ENCODE data around the gene UBR3.

The UBR3 gene

DNA sequence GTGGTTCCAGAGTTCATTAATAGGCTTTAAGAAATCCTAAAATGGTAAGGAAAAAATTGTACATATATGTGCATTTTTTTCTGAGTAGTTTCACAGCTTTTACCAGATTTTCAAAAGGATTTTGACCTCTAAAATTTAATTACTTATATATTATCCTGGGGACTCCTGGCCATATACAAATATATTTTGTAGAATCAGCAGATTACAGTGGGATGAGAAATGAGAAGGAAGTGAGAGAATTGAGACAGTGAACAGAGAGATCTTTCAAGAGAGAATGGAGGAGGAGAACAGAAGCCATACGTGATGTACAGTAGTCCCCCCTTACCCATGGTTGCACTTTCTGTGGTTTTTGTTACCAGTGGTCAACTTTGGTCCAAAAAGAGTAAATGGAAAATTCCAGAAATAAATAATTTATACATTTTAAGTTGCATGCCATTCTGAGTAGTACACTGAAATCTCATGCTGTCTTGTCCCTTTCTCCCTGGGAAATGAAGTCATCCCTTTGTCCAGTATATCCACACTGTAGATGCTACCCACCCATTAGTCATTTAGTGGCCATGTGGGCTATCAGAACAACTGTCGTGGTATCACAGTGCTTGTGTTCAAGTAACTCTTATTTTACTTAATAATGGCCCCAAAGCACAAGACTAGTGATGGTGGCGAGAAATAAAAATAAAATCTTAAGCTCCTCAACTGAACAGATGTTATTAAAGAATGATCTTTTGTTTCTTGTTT is 220.2 kb downstream of the UBR3 start:
- no peak for DNase-seq (ENCODE audit: low read depth)

GRCh38 chr2:170052151-170052550 is 224.9 kb downstream of the UBR3 start:
- no peak for DNase-seq (ENCODE audit: low read depth)

DNA sequence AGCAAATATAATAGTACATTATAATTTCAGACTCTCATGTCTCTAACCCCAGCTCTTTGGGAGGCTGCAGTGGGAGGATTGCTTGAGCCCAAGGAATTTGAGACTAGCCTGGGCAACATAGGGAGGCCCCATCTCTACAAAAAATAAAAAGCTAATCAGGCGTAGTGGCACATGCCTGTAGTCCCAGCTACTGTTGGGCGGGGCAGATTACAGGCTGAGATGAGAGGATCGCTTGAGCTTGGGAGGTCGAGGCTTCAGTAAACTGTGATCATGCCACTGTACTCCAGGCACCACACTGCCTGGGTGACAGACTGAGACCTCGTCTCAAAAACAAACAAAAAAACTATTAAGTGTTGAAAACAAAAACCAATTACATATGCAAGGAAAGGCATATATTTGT is 227.7 kb downstream of the UBR3 start:
- no peak for DNase-seq (ENCODE audit: low read depth)

GRCh38 chr2:170056900-170057299 is 229.6 kb downstream of the UBR3 start:
- no peak for DNase-seq (ENCODE audit: low read depth)

GRCh38 chr2:170063456-170064235 is 236.4 kb downstream of the UBR3 start:
- DNase-seq (ENCODE audit: low read depth) = no peak

DNA sequence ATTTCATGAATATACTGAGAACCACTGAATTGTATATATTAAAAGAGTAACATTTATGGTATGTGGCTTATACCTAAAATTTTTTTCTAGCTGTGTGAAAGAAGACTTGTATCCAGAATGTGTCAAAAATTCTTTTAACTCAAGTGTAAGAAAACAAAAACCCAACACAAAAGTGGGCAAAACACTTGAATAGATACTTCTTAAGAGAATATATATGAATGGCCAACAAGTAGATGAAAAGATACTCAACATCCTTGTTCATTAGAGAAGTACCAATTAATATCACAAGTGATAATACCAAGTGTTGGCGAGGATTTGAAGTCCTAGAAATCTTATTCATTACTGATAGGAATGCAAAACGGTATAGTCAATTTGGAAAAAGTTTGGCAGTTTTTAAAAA is 243.5 kb downstream of the UBR3 start:
- no peak for DNase-seq (ENCODE audit: low read depth)

DNA sequence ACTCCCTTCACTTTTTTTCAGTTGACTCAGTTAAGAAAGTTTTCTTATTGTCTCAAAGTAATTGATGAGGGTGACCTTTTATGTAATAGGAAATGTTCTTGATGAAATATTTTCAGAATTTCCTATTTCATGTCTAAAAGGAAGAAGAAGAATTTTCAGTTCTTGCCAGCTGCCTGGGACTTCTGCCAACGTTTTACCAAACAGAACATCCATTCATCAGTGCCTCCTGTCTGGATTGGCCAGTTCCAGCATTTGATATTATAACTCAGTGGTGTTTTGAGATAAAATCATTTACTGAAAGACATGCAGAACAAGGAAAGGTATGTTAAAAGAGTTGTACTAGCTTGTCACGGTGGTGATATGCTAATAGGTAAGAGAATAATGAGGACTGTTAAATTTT is 246.0 kb downstream of the UBR3 start:
- DNase-seq (ENCODE audit: low read depth) = no peak

DNA sequence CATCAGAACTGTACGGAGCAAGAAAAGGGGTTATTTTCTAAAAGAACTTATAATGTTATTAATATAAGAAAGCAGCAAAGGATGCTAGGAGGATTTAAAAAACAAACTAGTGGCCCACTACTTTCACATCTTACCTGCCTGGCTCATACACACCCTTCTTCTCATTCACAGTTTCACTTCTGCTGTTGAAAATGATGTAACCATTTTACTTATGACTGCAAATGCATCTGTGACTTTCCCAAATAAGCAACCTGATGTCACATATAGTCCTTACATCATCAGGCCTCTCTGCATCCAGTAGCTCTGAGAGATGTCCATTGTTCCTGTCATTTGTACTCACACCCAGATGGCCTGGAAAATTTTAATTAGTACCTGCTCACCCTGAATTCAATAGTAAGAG is 248.9 kb downstream of the UBR3 start:
- no peak for DNase-seq (ENCODE audit: low read depth)

DNA sequence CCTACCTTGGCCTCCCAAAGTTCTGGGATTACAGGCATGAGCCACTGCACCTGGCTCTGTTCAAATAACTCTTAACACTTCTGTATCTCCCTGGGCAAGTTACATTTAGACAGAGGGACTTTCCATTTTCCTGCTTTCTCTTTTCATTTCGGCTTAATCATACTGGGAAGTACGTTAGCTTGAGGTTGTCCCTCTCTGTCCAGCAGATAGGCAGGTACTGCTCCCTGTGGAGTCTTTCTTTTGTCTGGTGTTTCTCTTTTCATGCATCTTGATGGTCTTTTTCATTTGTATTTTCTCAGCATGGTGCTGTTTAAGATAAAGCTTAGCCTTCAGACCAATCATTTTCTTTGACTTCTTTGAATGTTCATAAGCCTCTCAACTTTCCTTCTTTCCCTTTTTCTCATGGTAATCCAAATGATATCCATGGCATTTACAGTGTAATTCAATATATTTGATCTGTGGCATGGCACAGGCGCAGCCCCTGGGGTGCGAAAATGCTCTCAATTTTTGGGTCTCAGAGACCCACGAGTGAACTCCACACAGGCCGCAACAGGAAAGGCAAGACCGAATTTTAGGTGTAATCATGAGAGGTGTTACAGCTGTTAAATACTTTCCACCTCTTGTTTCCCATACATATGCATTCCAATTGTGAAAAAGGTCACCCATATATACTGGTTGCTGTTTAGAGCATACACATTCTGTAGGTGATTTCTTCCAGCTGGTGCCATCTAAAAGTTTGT is 250.7 kb downstream of the UBR3 start:
- no peak for DNase-seq (ENCODE audit: low read depth)

DNA sequence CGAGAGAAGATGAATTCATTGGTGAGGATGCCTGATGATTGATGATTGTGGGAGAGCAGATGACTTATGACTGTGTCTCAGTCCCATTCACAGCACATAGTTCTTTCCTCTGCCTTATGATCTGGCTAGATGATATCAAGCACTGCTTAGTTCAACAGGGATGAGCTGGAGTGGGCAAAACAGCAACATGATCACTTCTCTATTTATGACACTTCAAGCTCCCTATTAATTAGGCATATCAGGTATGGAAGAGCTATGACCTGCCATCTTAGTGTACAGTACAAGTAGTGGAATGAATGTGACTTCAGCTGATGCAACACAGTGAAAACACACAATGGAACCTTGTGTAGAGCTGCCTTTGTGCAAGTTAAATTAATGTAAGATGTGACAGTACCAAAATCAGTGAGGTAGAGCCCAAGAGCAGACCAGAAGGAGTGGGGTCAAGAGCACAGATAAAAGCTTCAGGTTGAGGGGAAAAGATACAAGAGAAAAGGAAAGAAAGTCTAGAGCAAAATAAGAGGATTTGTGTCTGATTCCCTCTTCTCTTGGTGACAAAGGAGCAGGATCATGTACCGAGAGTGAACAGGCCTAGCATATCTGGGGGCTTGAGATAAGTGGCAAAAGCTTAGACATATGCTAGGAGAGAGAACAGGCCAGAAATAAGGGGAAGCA is 257.7 kb downstream of the UBR3 start:
- no peak for DNase-seq (ENCODE audit: low read depth)

GRCh38 chr2:170086117-170086688 is 258.9 kb downstream of the UBR3 start:
- DNase-seq (ENCODE audit: low read depth) = no peak

DNA sequence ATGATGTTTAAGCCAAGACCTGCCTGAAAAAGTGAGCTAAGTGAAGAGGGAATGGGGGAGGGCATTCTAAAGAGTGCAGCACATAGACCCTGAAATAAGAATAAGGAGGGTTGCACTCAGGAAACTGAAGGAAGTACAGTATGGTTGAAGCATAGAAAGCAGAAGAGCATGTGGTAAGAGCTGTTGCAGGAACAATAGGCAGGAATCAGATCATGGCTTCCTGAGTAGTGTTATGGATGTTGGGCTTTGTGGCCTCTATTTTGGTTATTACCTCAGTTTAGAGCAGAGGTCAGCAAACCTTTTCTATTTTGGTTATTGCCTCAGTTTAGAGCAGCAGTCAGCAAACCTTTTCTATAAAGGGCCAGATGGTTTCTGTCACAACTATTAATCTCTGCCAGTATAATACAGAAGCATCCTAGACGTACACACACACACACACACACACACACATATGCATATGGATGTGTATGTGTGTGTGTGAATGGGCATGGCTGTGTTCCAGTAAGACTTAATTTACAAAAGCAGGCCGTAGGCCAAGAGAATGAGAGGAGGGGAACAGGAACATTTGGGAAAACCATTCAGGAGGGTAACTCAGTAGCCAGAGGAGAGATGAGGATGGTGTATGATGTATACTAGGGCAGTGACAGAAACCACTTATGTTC is 259.6 kb downstream of the UBR3 start:
- DNase-seq (ENCODE audit: low read depth) = no peak

DNA sequence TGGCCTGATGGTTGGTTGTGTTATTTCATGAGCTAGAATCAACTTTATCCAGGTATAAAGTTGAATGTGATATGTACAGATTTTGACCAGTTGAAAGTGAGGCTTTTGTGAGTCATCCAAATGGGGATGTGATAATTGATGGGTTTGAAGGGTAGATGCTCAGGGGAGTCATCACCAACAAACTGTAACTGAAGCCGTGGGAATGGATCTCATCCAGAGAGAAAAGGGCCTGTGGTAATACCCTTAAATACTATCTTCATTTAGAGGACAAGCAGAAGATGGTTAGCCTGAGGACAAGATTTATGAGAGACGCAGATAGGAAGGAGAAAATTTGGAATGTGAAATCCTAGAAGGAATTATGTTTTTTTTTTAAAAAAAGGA is 260.1 kb downstream of the UBR3 start:
- DNase-seq (ENCODE audit: low read depth) = no peak

DNA sequence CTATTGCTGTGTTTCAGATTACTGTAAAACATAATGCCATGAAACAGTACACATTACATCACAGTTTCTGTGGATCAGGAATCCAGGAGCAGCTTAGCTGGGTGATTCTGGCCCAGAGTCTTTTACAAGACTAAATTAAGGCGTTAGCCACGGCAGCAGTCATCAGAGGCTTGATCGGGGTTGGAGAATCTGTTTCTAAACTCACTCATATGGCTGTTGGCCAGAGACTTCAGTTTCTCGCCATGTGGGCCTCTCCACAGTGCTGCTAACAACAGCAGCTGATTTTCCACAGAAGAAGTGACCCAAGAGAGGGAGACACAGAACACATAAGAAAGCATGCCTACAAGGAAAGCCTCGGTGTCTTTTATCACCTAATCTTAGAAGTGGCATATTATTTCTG is 261.5 kb downstream of the UBR3 start:
- DNase-seq (ENCODE audit: low read depth) = no peak

- DNase-seq (ENCODE audit: low read depth) = no peak
These were observed 263.0 kb downstream of the UBR3 start for GRCh38 chr2:170090229-170090628.

DNA sequence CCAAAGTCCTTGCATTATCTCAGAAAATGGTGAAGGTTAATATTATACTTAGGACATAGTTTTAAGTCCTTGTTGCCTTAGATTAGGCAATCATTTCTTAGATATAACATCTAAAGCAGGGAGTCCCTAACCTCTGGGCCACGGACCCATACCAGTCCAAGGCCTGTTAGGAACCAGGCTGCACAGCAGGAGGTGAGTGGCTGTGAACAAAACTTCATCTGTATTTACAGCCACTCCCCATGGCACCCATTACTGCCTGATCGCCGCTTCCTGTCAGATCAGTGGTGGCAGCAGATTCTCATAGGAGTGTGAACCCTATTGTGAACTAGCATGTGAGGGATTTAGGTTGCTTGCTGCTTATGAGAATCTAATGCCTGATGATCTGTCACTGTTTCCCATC is 264.2 kb downstream of the UBR3 start:
- no peak for DNase-seq (ENCODE audit: low read depth)

GRCh38 chr2:170092436-170093060 is 265.3 kb downstream of the UBR3 start:
- DNase-seq (ENCODE audit: low read depth) = no peak

GRCh38 chr2:170095380-170095779 is 268.1 kb downstream of the UBR3 start:
- DNase-seq (ENCODE audit: low read depth) = no peak

- no peak for DNase-seq (ENCODE audit: low read depth)
These were observed 271.5 kb downstream of the UBR3 start for GRCh38 chr2:170098626-170099312.

DNA sequence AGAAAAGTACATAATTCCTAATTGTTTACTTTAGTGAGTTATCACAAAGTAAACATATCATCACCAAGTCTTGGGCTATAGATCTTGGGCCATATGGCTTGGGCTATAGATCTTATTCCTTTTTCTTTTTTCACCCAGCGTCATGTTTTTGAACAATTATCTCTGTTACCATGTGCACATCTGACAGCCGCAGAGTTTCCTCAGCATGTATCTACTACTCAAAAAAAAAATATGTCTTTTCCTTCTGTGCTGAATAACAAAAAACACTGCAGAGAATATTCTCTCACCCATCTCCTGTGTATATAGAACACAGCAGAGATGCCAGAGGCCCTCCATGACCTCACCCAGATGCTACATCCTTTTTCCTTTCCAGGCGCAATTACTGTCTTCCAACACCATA is 274.5 kb downstream of the UBR3 start:
- no peak for DNase-seq (ENCODE audit: low read depth)
